Measurements from ENCODE around the gene FBXW7.
A peak's percentile ranks its signal among the peaks of the same experiment; 100 is the strongest.

FBXW7 gene

GRCh38 chr4:152509595-152510225 is 26.2 kb downstream of the FBXW7 start:
- no peak for DNase-seq

GRCh38 chr4:152508818-152509217 is 27.1 kb downstream of the FBXW7 start:
- DNase-seq = no peak

- DNase-seq = no peak
Observed at GRCh38 chr4:152508386-152508785, 27.5 kb downstream of the FBXW7 start.

DNA sequence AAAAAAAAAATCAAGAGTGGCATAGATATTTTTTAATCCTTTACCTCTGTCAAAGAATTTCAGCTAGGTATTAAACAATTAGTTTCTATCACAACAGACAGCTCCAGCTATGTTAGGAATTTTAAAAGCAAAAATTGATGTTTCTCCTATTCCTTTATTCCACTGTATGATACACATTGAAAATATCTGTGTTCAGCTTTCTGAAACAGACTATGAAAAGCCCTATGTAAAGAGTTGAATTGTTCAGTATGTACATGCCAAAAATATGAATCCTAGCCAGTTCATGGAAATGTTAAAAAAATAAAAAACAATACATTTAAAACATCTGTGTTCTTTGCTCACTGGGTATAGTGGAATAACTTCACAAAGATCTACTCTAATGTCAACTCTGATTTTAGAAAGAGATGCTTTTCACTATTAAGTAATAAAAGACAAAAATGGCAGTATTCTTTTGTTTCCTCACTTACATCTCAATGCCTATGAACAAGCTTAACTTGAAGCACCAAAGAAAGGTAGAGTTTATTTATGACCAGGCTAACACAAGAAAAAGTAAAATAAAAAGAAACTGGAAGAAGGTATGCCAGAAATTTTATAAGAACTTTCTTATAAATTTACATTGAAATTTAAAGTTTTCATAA is 32.1 kb downstream of the FBXW7 start:
- no peak for DNase-seq

DNA sequence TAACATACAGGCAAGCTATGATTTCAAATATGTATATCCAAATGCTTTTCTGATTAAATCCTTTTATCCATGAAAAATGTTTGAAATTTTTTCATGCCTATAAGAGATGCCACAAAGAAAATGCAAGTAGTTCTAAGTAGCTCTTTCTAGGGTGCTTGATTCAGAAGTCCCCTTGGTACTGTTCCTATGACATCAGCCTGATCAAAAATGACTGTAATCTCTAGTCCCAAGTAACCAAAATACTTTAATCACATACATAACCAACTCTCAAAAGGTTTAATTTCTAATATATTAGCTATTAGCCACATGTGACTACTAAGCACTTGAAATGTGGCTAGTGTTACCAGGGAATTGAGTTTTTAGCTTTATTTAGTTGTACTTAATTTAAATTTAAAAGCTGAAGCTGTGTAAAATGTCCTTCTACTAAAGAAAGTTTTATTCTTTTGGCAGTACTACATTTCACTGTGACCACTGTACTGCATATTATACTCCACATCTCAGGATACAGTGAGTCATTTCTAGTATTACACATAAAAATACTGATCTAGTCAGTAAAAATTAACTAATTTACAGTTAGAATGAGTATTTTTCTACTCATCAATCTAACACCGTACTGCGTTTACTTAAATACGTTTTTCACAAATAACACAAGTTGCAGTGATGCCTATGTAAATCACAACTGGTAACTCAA is 33.9 kb downstream of the FBXW7 start:
- DNase-seq = no peak

DNA sequence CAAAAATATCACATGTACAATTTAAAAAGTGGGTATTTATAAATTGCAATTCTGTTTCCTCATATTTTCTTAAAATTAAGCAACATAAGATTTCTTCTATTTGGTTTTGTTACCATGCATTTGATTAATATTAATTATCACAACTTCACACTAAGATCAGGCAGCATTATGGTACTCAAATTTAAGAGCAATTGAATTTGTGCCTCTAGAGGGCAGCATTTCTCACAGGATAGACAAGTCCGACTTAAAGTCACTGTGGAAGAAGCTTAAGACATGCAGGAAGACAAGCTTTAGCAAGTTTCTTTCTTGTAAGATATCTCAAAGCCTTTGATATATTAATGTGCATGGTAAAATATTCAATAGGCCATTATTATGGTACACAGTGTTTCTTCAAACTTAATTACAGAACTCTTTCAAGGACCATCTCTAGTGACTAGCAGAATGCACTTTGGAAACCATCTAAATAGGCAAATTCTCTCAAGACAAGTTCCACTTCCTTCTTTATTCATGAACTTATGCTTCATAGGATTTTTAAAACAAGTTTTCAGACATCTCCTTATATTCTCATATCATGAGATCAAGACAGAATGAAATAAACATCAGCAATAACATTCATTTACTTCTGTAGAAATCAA is 35.0 kb downstream of the FBXW7 start:
- DNase-seq = peak; percentile 37

DNA sequence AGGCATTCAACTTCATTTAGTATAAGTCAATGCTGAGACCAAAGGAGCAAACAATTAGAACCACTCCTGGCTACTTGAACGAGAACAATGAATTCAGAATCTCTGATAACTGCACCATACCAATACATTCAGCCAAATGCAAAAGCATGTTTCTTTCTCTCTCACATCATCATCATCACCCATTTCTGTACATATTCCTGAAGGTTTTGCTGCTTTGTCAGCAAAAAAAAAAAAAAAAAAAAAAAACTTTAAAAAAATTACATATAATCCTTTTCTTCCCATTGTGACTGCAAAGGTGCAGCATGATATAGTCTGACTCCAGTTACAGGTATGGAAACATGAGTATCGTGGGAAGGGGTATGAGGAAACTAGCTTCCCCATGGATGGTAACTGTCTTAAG is 35.6 kb downstream of the FBXW7 start:
- DNase-seq = no peak

DNA sequence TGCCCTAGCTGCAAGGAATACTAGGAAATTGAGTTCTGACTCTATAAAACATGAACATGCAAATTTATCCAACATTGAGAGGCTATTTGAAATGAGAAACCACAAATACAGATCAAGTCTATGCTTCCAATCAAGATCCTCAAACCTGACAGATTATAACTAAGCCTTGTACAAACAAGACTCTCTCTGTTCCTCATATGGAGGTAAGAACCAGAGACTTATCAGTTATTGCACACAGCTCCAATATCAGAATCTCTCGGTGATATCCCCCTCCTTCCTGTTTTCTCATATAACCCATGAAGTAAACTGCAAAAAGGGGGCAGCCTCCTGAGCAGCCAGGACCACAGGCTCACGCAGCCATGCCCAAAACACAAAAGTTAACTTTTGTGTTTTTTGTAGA is 36.5 kb downstream of the FBXW7 start:
- DNase-seq = no peak

GRCh38 chr4:152494020-152494419 is 41.9 kb downstream of the FBXW7 start:
- DNase-seq = no peak

DNA sequence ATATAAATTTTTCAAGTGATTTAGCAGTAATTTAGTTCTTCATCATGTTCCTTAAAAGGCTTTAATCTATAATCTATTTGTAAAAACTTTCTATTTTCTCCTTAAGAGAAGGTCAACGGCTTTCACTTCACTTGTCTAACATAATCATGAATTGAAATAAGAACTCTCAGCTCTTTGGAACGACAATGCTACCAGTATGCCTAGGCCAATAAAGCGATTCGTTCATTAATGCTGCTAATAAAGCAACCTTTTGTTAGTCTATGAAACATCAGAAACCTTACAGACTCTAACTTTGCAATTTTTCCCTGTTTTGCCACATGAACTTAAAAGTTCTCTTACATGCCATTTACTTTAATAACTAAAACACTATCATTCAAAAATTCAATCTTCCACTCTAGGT is 47.6 kb downstream of the FBXW7 start:
- no peak for DNase-seq

DNA sequence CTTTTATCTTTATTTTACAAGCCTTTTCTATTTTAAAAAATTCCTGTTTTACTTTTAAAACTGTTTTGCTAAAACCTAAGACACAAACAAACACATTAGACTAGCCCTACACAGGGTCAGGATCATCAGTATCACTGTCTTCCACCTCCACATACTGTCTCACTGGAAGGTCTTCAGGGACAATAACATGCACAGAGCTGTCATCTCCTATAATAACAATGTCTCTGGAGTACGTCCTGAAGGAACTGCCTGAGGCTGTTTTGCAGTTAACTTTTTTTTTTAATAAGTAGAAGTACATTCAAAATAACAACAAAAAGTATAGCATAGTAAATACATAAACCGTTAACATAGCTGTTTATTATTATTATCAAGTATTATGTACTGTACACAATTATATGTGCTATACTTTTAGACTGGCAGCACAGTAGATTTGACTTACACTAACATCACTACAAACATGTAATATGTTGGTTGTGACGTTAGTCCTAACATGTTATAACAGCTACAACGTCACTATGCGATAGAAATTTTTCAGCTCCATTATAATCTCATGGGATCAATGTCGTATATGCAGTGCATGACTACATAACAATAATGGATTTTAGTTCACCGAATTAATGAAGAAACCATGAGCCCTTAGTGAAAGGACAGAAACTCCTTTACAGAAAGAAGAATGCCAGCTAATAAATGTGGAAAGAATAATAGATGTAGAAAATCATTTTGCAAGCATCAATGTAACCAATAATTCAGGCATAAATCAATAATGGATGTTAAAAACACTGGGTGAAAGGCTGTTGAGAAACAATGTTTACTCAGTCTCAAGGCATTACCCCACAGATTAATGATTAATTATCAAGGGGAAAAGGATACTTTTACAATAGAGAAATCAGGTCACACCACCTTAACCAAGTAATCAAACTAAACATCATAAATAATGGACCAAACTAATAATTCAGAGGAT is 49.2 kb downstream of the FBXW7 start:
- DNase-seq = no peak

DNA sequence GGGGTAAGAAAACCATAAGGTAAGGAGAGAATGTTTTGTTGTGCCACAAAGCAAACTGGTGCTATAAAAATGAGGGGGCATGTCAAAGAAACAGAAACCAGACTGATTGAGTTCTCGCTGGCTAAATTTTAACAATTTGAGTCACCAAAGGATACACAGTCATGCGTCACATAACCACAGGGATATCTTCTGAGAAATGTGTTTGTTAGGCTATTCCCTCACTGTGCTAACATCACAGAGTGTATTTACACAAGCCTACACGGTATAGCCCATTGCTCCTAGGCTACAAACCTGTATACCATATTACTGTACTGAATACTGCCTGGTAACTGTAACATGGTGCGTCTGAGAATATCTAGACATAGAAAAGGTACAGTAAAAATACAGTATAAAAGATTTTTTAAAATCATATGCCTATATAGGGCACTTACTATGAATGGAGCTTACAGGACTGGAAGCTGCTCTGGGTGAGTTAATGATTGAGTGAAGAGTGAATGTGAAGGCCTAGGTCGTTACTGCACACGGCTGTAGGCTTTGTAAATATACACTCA is 50.1 kb downstream of the FBXW7 start:
- peak; percentile 22 for DNase-seq

DNA sequence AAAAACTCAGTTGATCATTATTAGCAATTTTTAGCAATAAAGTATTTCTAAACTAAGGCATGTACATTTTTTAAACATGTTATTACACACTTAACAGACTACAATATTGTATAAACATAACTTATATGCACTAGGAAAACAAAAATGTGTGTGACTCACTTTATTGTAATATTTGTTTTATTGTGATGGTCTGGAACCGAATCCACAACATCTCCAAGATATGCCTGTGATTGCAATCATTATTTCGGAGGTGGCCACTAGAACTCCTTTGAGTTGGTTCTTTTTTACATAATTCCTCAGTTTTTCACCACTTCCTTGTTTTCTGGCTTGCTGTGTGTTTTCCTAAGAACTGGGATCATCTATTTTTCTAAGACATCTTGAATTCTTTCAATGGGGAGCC is 53.7 kb downstream of the FBXW7 start:
- DNase-seq = no peak

DNA sequence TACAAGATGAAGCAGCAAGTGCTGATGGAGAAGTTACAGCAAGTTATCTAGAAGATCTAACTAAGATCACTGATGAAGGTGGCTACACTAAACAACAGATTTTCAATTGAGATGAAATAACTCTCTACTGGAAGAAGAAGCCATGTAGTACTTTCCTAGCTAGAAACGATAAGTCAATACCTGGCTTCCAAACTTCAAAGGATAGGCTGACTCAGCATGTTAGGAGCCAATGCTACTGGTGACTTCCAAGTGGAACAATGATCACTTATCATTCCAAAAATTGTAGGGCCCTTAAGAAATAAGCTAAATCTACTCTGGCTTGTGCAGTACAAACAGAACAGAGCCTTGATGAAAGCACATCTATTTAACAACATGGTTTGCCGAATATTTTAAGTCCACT is 55.0 kb downstream of the FBXW7 start:
- DNase-seq = no peak

DNA sequence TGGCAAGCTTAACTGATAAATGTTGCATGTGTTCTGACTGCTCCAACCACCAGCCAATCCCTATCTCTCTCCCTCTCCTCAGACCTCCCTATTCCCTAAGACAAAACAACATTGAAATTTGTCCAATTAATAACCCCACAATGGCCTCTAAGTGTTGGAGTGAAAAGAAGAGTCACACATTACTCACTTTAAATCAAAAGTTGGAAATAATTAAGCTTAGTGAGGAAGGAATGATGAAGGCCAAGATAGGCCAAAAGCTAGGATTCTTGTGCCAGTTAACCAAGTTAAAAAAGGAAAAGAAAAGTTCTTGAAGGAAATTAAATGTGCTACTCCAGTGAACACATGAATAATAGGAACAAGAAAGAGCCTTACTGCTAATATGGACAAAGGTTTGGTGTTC is 55.6 kb downstream of the FBXW7 start:
- DNase-seq = no peak

DNA sequence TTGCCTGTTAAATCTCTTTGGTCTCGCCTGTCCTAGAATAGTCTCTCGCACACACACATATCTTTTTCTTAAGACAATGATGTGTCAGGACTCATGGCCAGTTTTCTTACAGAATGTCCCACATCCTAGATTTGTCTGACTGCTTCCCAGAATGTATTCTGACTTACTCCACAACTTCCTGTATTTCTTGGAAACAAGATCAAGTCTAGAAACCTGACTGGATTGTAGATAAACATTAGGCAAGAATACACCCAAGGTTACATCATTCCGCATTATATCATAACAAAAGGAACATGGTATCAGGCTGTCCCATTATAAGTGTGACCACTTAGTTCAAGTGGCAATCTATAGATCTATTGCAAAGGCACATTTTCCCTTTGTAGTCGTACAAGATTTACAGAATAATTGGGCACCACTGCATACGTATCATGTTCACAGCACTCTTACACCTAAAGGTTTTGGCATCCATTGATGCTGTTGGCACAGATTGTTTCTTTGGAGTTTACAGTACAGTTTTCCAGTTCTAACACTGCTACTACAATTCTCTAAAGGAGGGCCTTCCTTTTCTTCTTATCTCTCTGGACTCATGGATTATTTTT is 56.4 kb downstream of the FBXW7 start:
- DNase-seq = no peak

DNA sequence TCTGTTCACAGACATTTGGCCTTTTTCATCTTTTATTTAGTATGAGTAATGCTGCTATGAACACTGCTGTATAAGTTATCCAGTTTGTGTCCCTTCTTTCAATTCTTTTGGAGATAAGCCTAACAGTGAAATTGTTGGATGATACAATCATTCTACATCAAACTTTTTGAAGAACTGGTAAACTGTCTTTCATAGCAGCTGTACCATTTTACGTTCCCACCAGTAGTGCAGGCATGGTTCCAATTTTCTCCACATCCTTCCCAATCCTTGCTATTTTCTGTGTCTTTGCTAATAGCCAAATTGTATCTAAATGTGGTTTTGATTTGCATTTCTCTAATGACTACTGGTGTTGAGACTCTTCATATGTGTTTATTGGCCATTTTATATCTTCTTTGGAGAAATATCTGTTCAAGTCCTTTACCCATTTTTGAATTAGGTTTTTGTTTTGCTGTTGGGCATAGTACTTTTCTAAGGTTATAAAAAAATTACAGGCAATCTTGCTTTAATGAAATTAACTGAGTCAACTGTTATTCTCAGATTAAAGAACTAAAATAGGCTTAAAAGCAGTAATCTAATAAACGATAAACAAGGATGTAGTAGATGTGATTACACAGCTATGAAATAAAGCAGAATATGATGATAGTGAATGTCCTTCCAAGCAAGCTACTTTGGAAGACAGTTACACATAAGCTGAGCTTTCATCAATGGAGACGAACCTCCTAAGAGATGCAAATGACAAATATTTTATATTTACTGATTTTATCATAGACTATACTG is 57.2 kb downstream of the FBXW7 start:
- no peak for DNase-seq

DNA sequence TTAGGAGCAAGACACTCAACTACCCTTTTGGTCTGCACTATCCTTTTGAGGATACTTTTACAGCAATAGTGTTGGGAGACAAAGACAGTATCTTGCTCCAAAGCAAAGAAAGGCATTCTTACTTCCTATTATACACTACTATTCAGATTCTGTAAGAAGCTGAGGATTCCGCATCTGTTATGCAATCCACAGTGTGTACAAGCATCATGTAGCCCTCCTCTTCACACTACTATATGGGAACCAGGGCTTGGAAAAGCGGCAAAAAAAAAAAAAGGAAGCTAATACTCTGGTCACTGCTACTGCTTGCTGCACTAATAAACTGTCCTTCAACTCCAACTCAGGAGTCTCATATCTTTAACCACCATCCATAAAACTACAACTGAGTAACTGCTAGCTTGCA is 59.1 kb downstream of the FBXW7 start:
- no peak for DNase-seq

- no peak for DNase-seq
Observed at GRCh38 chr4:152471251-152471792, 64.6 kb downstream of the FBXW7 start.

- no peak for DNase-seq
Observed at GRCh38 chr4:152468408-152468807, 67.5 kb downstream of the FBXW7 start.

DNA sequence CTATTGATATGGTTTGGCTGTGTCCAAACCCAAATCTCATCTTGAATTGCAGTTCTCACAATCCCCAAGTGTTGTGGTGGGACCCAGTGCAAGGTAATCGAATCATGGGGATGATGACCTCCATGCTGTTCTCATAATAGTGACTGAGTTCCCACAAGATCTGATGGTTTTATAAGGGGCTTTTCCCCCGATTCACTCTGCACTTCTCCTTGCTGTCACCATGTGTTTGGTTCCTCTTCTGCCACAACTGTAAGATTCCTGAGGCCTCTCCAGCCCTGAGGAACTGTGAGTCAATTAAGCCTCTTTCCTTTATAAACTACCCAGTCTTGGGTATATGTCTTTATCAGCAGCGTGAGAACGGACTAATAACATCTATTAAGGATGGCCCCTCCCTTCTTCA is 68.8 kb downstream of the FBXW7 start:
- DNase-seq = no peak

Measured in NCI-H510A treated with DMSO at 0.1 percent for 48 hours (cell line).